NCI-H2081 treated with DMSO at 0.1 percent for 48 hours (cell line): Measurements from ENCODE around the gene RAB6A.
"Not testable (repeated sequence)": the region's sequence is repeated elsewhere in the genome, so short reads cannot be mapped to it uniquely, and the experiment has no call there.

Experiments
- DNase-seq: peaks from one replicate; lab custom pipeline; 2025; lab: John Stamatoyannopoulos, UW

RAB6A gene

DNA sequence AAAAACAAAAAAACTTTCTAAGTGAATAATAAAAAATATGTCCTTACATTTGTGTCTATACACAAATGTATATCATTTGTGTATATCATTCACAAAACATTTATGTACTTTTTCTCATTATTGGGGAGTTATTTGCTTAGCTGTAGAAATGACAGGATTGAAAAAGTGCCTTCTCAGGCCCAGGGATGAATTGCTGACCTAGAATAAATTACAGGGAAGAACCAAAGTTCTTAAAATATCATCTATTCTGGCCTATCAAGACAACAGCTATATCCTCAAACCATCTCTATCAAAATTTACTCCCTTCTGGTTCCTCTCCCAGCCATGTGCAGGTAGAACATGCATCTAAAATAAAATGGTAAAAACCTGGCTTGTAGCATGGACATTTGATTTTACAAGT, 1.9 kb upstream of the RAB6A start:
- no peak for DNase-seq

DNA sequence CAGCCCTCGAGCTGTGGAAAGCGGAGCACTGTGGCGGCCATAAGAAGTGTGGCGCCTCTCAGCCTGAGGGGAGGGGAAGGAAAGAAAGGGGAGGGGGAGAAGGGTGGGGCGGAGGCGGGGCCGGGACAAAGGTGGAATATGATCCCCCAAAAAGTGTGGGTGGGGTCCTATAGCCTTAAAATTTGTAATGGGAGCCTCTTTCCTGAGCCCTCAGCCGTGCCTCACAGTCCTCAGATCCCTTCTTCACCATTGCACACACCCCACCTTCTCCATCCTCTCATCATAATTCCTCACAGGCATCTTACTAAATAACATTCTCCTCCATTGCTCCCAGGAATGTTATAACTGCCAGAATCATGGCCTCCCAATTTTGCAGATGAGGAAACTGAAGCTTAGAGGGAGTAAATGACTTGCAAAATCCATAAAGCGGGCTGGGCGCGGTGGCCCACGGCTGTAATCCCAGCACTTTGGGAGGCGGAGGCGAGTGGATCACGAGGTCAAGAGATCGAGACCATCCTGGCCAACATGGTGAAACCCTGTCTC, 600 bp upstream of the RAB6A start:
- DNase-seq: no peak

DNA sequence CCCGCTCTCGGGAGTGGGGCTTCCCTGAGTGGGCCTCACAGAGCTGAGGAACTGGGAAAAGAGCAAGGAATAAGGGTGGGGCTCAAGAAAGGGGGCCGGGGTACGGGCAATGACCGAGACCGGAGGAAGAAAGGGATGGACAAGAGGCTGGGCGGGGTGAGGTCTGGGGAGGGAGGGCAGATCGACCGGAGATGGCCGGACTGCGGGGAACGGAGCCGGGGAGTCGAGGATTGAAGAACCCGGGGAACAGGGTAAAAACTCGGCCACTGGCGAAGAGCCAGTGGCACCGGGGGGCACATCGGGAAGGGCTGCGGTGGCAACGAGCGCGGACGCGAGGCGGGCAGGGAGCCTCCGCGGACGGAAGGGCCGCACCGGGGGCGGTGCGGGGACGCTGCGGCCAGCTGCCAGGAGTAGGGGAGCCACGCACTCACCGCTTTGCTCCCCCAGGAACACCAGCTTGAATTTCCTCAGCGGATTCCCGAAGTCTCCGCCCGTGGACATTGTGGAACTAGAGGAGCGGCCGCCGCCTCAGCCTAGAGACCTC, 667 bp downstream of the RAB6A start:
- no peak for DNase-seq

DNA sequence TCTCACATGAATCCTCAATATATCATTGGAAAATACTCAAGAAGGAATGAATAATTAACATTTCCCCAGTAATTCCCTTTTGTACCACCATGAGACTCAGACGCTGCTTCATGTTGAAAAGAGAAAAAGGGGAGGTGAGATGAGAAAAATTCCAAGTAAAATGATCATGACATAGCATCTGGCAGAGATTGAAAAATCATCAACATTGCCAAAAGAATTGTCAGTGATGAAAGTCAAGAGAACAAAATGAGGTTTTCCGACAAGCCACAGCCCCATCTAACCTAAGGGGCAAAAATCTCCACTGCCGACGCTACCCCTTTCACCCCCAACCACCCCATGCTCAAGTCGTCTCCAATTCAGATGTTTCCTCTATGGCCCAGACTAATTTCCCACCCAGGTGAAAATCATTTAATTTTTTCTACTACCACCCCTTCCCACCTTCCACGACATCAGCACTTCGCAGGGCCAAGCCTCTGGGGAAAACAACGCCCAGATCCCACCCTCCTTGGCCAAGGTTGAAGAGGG, 1.2 kb downstream of the RAB6A start:
- no peak for DNase-seq

DNA sequence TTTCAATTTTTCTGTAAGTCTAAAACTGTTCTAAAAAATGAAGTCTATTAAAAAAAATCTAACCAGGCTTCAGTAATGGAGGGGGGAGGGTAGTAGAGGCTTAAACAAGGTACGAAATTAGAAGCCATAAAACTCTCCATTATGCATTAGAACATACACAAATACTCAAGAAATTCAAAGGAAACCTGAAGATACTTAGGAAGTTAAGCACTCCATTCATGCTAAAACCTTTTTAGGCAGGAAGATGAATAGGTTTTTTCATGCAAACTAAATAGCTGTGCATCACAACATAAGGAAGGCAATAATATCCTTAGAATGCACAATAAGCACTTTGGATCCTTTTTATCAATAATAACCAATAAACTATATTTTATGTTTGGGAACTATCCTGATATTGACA, 2.4 kb downstream of the RAB6A start:
- no peak for DNase-seq

DNA sequence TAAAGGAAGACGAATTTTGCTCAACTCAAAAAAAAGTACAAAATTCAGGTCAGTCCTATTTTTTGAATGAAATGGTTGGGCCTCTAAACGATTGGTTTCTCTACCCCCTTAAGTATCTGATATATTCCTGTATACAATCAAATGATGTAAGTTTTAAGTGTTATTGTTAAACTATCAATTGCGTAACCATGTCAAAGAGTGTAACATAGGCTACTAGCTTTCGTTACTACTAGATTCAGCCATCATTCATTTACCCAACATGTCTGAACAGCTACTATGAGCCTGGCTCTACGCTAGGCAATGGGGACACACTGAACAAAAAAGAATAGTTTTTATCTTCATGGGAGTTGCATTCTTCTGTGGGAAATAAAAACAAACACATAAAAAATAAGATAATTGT, 3.3 kb downstream of the RAB6A start:
- no peak for DNase-seq

DNA sequence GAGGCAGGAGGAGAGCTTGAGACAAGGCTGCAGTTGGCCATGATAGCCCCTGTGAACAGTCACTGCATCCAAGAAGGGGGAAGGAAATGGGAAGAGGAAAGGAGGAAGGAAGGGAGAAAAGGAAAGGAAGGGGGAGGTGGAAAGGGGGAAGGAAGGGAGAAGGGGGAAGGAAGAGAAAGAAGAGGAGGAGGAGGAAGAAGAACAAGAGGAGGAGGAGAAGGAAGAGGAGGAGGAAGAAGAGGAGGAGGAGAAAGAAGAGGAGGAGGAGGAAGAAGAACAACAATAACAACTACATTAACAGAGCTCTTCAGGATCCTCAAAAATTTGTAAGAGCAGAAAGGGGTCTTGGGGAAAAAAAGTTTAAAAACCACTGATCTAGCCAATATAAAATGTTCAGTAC, 5.2 kb downstream of the RAB6A start:
- no peak for DNase-seq

DNA sequence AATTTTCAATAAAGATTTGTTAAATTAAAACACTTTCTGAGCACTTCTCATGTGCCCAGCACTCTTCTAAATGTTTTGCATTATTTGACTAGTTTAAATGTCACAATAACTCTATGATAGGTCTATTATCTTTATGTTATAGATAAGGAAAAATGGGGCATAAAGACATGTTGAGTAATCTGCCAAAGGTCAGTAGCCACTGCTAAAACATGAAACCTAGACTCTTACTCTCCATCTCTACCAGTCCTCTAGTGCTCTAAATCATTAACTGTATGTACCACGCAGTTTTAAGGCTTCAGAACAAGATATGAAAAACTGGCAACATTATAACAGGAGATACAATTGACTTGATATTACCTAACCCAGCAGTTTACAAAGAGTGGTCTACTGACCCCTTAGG, 6.9 kb downstream of the RAB6A start:
- no peak for DNase-seq

DNA sequence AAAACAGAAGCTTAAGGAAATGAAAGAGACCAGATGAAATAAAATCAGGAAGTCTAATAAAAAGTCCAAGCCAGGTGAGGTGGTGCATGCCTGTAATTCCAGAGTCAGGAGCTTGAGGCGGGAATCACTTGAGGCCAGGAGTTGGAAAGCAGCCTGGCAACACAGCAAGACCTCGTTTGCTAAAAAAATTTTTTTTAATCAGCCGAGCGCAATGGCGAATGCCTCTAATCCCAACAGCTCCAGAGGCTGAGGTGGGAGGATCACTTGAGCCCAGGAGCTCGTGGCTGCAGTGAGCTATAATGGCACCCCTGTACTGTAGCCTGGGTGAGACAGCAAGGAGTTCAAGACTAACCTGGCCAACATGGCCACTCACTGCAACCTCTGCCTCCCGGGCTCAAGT, 8.0 kb downstream of the RAB6A start:
- no peak for DNase-seq

DNA sequence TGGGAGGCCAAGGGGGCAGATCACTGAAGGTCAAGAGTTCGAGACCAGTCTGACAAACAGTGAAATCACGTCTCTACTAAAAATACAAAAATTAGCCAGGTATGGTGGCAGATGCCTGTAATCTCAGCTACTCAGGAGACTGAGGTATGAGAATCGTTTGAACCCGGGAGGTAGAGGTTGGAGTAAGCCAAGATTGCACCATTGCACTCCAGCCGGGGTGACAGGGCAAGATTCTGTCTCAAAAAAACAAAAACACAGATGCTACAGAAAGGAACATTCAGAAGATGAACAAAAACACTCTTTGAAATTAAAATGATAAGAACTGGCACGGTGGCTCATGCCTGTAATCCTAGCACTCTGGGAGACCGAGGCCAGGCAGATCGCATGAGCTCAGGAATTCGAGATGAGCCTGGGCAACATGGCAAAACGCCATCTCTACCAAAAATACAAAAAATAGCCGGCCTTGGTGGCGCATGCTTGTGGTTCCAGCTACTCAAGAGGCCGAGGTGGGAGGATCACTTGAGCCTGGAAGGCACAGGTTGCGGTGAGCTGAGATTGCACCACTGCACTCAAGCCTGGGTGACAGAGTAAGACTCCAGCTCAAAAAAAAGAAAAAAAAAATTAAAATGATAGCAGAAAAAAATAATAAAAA, 8.5 kb downstream of the RAB6A start:
- no peak for DNase-seq

DNA sequence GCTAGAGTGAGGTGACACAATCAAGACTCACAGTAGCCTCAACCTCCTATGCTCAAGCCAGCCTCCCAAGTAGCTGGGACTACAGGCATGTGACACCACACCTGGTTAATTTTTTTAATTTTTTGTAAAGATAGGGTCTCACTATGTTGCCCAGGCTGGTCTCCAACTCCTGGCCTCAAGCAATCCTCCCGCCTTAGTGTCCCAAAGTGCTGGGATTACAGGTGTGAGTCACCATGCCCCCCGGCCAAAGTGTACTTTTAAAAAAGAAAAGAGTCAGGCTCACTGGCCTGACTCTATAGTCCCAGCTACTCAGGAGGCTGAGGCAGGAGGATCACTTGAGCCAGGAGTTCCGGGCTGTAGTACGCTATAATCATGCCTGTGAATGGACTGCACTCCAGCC, 10.0 kb downstream of the RAB6A start:
- DNase-seq: not testable (repeated sequence)

DNA sequence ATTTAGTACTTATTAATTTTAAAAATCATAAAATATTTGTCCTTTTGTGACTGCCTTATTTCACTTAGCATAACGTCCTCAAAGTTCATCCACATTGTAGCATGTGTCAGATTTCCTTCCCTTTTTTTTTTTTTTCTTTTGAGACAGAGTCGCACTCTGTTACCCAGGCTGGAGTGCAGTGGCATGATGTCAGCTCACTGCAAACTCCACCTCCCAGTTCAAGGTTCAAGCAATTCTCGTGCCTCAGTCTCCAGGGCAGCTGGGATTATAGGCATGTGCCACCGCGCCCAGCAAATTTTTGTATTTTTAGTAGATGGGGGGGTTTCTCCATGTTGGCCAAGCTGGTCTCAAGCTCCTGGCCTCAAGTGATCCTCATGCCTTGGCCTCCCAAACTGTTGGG, 10.6 kb downstream of the RAB6A start:
- DNase-seq: no peak

DNA sequence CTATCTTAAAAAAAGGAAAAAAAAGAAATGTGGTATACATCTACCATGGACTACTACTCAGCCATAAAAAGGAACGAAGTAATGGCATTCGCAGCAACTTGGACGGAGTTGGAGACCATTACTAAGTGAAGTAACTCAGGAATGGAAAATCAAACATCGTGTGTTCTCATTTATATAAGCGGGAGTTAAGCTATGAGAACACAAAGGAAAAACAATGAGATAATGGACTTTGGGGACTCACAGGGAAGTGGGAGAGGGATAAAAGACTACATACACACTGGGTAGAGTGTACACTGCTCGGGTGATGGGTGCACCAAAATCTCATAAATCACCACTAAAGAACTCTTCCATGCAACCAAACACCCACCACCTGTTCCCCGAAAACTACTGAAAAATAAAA, 11.8 kb downstream of the RAB6A start:
- DNase-seq: no peak

DNA sequence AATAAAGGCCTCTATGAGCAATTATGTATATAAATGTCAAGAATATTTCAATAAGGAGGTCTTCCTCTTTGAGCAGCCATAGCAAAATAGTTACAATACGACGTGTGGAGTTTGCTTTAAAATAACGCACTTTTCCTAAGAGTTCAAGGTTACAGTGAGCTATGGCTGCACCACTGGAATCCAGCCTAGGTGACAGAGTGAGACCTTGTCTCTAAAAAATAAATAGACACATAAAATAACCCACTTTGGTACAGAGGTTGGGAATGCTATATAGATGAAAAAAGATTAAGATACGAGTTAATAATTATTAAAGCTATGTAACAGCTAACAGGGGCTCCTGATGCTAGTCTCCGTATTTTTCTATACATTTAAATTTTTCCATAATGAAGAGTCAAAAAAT, 12.6 kb downstream of the RAB6A start:
- no peak for DNase-seq

DNA sequence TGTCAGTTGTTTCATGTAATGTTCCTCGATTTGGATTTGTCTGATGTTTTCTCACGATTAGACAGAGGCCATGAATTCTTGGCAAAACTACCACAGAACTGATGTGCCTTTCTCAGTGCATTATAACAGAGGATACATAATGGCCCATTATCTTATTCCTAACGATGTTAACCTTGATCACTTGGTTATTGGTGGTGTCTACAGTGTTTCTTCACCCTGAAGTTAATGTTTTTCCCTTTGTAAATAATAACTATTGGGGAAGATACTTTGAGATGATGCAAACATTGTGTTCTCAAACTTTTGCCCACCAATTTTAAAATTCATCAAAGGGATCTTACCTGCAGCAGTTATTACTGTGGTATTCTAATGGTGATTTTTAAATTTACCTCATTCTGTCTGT, 13.1 kb downstream of the RAB6A start:
- DNase-seq: no peak

DNA sequence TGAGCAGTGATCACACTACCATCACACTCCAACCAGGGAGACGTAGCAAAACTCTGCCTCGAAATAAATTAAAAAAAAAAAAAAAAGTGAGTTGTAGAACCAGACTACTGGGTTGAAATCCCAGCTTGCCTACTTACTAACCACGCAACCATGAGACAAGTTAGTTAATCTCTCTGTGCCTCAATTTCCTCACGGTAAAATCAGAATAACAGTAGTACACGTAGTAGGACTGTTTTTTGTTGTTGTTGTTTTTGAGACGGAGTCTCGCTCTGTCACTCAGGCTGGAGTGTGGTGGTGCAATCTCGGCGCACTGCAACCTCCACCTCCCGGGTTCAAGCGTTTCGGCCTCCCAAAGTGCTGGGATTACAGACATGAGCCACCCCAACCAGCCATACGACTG, 14.2 kb downstream of the RAB6A start:
- DNase-seq: no peak

DNA sequence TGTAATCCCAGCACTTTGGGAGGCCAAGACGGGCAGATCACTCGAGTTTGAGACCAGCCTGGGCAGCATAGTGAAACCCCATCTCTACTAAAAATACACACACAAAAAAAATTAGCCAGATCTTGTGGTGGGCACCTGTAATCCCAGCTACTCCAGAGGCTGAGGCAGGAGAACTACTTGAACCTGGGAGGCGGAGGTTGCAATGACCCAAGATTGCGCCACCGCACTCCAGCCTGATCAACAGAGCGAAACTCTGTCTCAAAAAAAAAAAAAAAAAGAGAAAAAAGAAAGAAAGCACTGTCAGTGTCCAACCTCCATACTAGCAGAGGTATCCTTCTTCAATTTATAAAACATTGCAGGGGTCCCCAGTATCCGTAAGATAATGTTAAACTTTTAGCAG, 17.8 kb downstream of the RAB6A start:
- DNase-seq: no peak

DNA sequence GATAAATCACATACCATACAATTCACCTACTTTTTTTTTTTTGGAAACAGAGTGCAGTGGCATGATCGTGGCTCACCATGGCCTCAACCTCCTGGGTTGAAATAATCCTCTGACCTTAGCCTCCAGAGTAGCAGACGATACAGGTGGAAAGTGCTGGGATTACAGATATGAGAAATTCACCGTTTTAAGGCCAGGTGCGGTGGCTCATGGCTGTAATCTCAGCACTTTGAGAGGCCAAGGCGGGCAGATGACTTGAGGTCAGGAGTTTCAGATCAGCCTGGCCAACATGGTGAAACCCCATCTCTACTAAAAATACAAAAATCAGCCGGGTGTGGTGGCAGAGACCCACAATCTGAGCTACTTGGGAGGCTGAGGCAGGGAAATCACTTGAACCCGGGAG, 24.9 kb downstream of the RAB6A start:
- DNase-seq: not testable (repeated sequence)

DNA sequence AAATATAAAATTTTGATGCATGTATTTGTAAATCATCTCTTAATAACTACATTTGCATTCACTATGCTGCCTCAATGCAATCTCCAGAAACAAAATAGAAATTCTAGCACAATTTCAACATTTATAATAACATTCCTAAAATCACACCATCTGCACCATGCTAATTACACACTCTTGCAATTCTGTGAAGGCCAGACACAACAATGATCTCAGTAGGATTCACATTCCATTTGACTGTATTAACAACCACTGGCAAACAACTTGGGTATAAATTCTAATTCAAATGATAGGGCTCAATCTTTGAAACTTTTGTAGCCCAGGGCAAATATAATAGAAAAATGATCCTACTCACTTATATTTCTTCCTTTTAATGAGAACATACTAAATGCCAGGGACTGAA, 25.9 kb downstream of the RAB6A start:
- DNase-seq: no peak

DNA sequence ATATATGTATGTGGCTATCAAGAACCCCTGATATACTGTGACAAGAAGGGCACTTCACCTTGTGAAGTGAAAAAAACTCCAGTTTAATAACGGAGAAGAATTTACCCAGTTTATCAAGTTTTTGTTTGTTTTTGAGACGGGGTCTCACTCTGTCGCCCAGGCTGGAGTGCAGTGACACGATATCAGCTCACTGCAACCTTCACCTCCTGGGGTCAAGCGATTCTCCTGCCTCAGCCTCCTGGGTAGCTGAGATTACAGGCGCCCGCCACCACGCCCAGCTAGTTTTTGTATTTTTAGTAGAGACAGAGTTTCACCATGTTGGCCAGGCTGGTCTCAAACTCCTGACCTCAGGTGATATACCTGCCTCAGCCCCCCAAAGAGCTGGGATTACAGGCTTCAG, 26.9 kb downstream of the RAB6A start:
- not testable (repeated sequence) for DNase-seq

DNA sequence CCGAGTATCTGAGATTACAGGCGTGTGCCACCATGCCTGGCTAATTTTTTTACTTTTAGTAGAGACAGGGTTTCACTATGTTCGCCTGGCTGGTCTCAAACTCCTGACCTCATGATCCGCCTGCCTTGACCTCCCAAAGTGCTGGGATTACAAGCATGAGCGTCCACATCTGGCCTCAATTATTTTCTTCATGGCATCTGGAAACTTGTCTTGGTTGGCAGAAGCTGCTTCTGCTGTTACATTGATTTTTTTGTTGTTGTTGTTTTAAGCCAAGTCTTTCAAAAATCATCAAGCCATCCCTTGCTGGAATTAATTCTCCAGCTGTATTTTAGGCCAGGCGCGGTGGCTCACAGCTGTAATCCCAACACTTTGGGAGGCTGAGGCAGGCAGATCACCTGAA, 27.9 kb downstream of the RAB6A start:
- DNase-seq: not testable (repeated sequence)

DNA sequence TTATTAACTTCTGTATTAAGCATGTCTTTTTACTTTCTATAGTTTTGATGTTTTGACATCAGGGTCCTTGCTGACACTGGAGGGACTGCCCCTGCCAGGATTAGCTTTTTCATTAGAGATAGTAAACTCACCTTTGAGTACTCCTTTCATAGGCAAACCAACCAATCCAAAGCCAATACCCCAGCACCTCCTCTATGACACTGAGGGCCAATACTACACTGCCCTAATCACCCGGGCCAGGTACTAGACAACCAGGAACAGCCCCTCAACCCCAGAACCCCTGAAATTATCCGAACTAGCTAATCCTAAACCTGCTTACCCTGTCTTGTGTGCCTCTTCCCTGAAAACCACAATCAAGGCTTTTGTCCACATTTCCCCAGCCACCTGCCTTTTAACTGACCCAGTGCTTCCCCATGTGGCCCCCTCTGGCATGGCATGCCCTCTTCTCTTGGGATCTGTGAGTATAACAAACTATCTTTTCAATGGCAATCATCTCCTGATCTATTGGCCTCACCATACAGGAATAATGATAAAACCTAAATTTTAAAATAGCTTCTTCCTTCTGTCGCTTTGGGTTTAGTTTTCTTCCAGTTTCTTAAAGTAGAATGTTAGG, 31.2 kb downstream of the RAB6A start:
- no peak for DNase-seq

DNA sequence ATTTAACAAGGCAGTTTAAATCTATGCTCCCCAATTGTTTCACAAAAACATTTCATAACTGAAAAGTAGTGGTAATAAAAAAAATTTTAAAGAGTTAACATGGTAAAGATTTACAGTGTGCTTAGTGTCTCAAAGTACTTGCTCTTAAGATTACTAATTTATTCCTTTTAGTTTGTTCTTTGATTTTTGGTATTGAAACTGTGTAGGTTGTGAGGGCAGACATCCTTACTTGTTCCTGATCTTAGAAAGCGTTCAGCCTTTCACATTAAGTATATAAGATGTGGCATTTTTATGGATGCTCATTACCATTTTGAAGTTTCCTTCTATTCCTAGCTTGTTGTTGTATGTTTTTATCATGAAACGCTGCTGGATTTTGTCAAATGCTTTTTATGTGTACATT, 32.9 kb downstream of the RAB6A start:
- no peak for DNase-seq

DNA sequence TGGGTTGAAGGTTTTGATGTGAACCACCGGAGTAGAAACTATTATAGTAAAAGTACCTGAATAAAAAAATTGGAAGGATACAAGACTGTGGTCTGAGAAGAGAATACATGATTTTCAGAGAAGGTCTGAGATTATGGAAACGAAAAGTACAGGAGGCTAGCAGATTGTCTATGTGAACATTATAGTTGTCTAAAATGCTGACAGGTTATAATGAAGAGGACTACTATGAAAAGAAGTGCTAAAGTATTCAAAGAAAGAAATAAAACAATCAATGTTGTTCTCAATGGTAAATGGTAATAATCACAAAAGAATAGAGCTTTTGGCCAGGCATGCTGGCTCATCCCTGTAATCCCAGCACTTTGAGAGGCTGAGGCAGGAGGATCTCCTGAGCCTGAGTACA, 34.0 kb downstream of the RAB6A start:
- no peak for DNase-seq
